HepG2 (cell line): ENCODE data around the gene SLC36A2. TPM values are rescaled to one million over a fixed set of nuclear protein-coding genes. Genes with fewer than 3 reads are reported as not detected.

Experiments
- ATAC-seq: fragments of 200-7000 bp; cut with Tn5 transposase; 3 replicates; pipeline ENCODE4 v1.9.1; 2020; ENCODE audit warnings: mild to moderate bottlenecking, moderate library complexity
- BruUV-seq: library from RNA; stranded (reverse); fragments of 400-500 nt; replicated peaks from 2 replicates; lab custom pipeline; 2021; lab: Mats Ljungman, UMichigan
- CTCF ChIA-PET: fragments of 300-600 bp; formaldehyde crosslinking; extraction: SDS; loops from one replicate; lab custom pipeline; 2021; ENCODE audit warnings: low total read pairs, inconsistent platforms, low intra/inter-chr PET ratio; lab: Yijun Ruan, JAX
- POLR2A ChIA-PET: fragments of 350-600 bp; sonication (Branson Sonifier 250); formaldehyde crosslinking; loops from one replicate; lab custom pipeline; 2020; ENCODE audit warnings: antibody characterized with exemption, inconsistent platforms; lab: Yijun Ruan, JAX
- DNase-seq: peaks from one replicate; pipeline ENCODE4 v3.0.0-alpha.2; 2015; ENCODE audit warnings: low spot score
- FAIRE-seq: peaks from 3 replicates; lab custom pipeline; 2011; peaks lifted over from hg19 to GRCh38; lab: Jason Lieb, UNC
- H2AFZ ChIP-seq: one replicate; pipeline ENCODE4 v1.6.1; 2011; ENCODE audit warnings: low read length, inconsistent platforms
- H3K27ac ChIP-seq: fragments of 300-600 bp; 3 replicates; pipeline ENCODE4 v1.8.0; 2011; ENCODE audit warnings: mixed run types, mild to moderate bottlenecking, mixed read lengths, low read length, inconsistent platforms; ENCODE audit not compliant: insufficient read depth; ENCODE audit errors: extremely low read length
- H3K27me3 ChIP-seq, 2 experiments: fragments of 200-600 bp in 1 of 2; 2 replicates in 1 of 2; 3 replicates in 1 of 2; pipeline versions ENCODE4 v1.6.0 to v1.8.0; 2011; ENCODE audit warnings: low read length in 2 of 2, mild to moderate bottlenecking in 2 of 2, moderate library complexity in 2 of 2, inconsistent platforms in 1 of 2; ENCODE audit not compliant: insufficient read depth in 2 of 2, control insufficient read depth in 1 of 2
- H3K36me3 ChIP-seq, 2 experiments: fragments of 200-600 bp in 1 of 2; replicated peaks in 1 of 2; 2 replicates in 1 of 2; 3 replicates in 1 of 2; pipeline versions ENCODE4 v1.5.1 to v1.8.0; 2011; ENCODE audit warnings: low read length in 2 of 2, inconsistent platforms in 1 of 2; ENCODE audit not compliant: insufficient read depth in 2 of 2, control insufficient read depth in 1 of 2
- H3K4me1 ChIP-seq: 2 replicates; pipeline ENCODE4 v1.5.1; 2012; ENCODE audit warnings: low read length, inconsistent platforms; ENCODE audit not compliant: insufficient read depth
- H3K4me2 ChIP-seq: 2 replicates; pipeline ENCODE4 v1.6.0; 2011; ENCODE audit warnings: low read depth, low read length, inconsistent platforms
- H3K4me3 ChIP-seq, 3 experiments: fragments of 200-600 bp in 1 of 3; sonication (generic), shearing (Covaris generic) in 1 of 3; replicated peaks in 1 of 3; 2 replicates each; pipeline ENCODE4 v1.5.1; 2011 to 2016; ENCODE audit warnings: low read length in 3 of 3, inconsistent platforms in 2 of 3, low read depth in 2 of 3, mild to moderate bottlenecking in 2 of 3, control low read depth in 1 of 3, mixed read lengths in 1 of 3; ENCODE audit not compliant: insufficient read depth in 1 of 3
- H3K79me2 ChIP-seq: one replicate; pipeline ENCODE4 v1.6.1; 2011; ENCODE audit warnings: low read length, inconsistent platforms; ENCODE audit not compliant: insufficient read depth
- H3K9ac ChIP-seq: 2 replicates; pipeline ENCODE4 v1.6.0; 2011; ENCODE audit warnings: mild to moderate bottlenecking, low read depth, low read length, inconsistent platforms; ENCODE audit not compliant: insufficient read depth
- H3K9me3 ChIP-seq: 2 replicates; pipeline ENCODE4 v1.5.1; 2012; ENCODE audit warnings: mild to moderate bottlenecking, low read length
- H4K20me1 ChIP-seq: 2 replicates; pipeline ENCODE4 v1.6.0; 2011; ENCODE audit warnings: inconsistent platforms, mild to moderate bottlenecking, low read length, moderate library complexity; ENCODE audit not compliant: insufficient read depth
- BHLHE40 ChIP-seq: IDR thresholded peaks from 2 replicates; pipeline ENCODE4 v1.6.1; 2011; ENCODE audit warnings: low read length, improper control_type of control experiment
- CENPBD1 ChIP-seq: sonication (generic); formaldehyde crosslinking; IDR thresholded peaks from 2 replicates; pipeline ENCODE4 v1.8.0; 2022; ENCODE audit warnings: missing genetic modification reagents, low read depth, mild to moderate bottlenecking, borderline replicate concordance
- ELF3 ChIP-seq: IDR thresholded peaks from 2 replicates; pipeline ENCODE4 v1.6.1; 2016; ENCODE audit warnings: missing genetic modification reagents, missing compliant biosample characterization
- FOXO1 ChIP-seq: sonication (generic); formaldehyde crosslinking; IDR thresholded peaks from 2 replicates; pipeline ENCODE4 v1.4.0; 2020; ENCODE audit warnings: missing genetic modification reagents
- HNRNPLL ChIP-seq: fragments of 200-400 bp; formaldehyde crosslinking; IDR thresholded peaks from 2 replicates; pipeline ENCODE4 v1.6.1; 2017; ENCODE audit warnings: mild to moderate bottlenecking, low read depth, low read length; ENCODE audit not compliant: poor library complexity, severe bottlenecking
- PITX1 ChIP-seq: sonication (generic); formaldehyde crosslinking; IDR thresholded peaks from 2 replicates; pipeline ENCODE4 v1.5.1; 2020; ENCODE audit warnings: mild to moderate bottlenecking, missing genetic modification reagents
- SP1 ChIP-seq, 2 experiments: fragments of 450-650 bp in 1 of 2; sonication (generic) in 1 of 2; formaldehyde crosslinking in 1 of 2; IDR thresholded peaks; 2 replicates each; pipeline versions ENCODE4 v1.4.0 to v1.6.1; 2016 to 2020; ENCODE audit warnings: missing genetic modification reagents in 1 of 2
- SRSF1 ChIP-seq: fragments of 200-400 bp; formaldehyde crosslinking; optimal IDR thresholded peaks from 2 replicates; pipeline ENCODE3; 2017; ENCODE audit warnings: mild to moderate bottlenecking, low read depth, low read length, moderate library complexity
- TCF7L2 ChIP-seq: IDR thresholded peaks from 2 replicates; pipeline ENCODE4 v1.6.1; 2011; ENCODE audit warnings: mild to moderate bottlenecking, low read depth, low read length, moderate library complexity
- TFDP1 ChIP-seq: IDR thresholded peaks from 2 replicates; pipeline ENCODE4 v1.6.1; 2016; ENCODE audit warnings: missing compliant biosample characterization, missing genetic modification reagents, borderline replicate concordance
- TGIF2 ChIP-seq: IDR thresholded peaks from 2 replicates; pipeline ENCODE4 v1.6.1; 2016; ENCODE audit warnings: control low read depth, missing compliant biosample characterization
- ZFP82 ChIP-seq: sonication (generic); formaldehyde crosslinking; IDR thresholded peaks from 2 replicates; pipeline ENCODE4 v1.5.1; 2020; ENCODE audit warnings: mild to moderate bottlenecking, missing genetic modification reagents, borderline replicate concordance
- ZNF318 ChIP-seq: sonication (generic); formaldehyde crosslinking; IDR thresholded peaks from 2 replicates; pipeline ENCODE4 v1.4.0; 2020; ENCODE audit warnings: mild to moderate bottlenecking, missing genetic modification reagents
- ZNF337 ChIP-seq: sonication (generic); formaldehyde crosslinking; IDR thresholded peaks from 2 replicates; pipeline ENCODE4 v1.5.1; 2020; ENCODE audit warnings: missing genetic modification reagents, low read depth, mild to moderate bottlenecking, borderline replicate concordance
- ZNF841 ChIP-seq: sonication (generic); formaldehyde crosslinking; IDR thresholded peaks from 2 replicates; pipeline ENCODE4 v1.8.1; 2023; ENCODE audit warnings: missing genetic modification reagents, borderline replicate concordance
- WGBS: methylation state at CpG from one replicate; pipeline ENCODE4 v1.1.6; 2017; ENCODE audit warnings: low lambda C conversion rate; 5-methylcytosine and 5-hydroxymethylcytosine counted together
- in situ Hi-C: cut with HindIII; loops from 2 replicates; pipeline ENCODE4 v1.10.0; 2017; ENCODE audit warnings: low pct_unique_long_range_greater_than_20kb; ENCODE audit not compliant: extremely low pct_ligation_motif_present
- intact Hi-C: fragments of 100-400 bp; cut with micrococcal nuclease; formaldehyde crosslinking; loops from one replicate; pipeline ENCODE4 v1.10.0; 2022; ENCODE audit not compliant: unreplicated experiment
- polyA plus RNA-seq, 8 experiments: library from polyadenylated mRNA; depleted of rRNA in 3 of 8; stranded (reverse) in 7 of 8; unstranded in 1 of 8; fragments of >200 nt; fragmentation: Illumina TruSeq in 4 of 8; extraction: Trizol in 4 of 8; gene quantifications; 2 replicates each; pipeline versions ENCODE4 v1.2.1 to v1.2.3, GENCODE V29; 2011 to 2016; ENCODE audit warnings: low read depth in 4 of 8, missing spikeins in 1 of 8, mixed read lengths in 1 of 8; ENCODE audit not compliant: insufficient read depth in 1 of 8
- total RNA-seq, 5 experiments: library from RNA; depleted of rRNA; stranded (reverse); fragments of >200 nt; fragmentation: Illumina TruSeq; extraction: Trizol; gene quantifications; 2 replicates each; pipeline ENCODE4 v1.2.3, GENCODE V29; 2016; ENCODE audit warnings: low read depth in 1 of 5

Gene SLC36A2
- total and polyA plus RNA-seq, 2 of the 13 experiments (the other 11 are each of a cell fraction or from before 2014, with no cell fraction given), result 0.03 TPM; not detected in 1

- no peak for TF ChIP-seq ZNF318 (CRISPR knock-in tag)
Measured at GRCh38 chr5:151332857-151333256, 14.5 kb downstream of the SLC36A2 start (continued).

- ATAC-seq, result no peak
- Histone ChIP-seq H2AFZ (no peak overlapping the region), H3K27me3 (peaks cover 0 to 3% of the 10 kb centered on the region in 2 experiments; a peak in 1 of 5 replicates), H3K4me3 (no peak overlapping the region), H3K4me2 (no peak overlapping the region), H3K4me1 (no peaks in the 10 kb centered on the region), H3K9ac (no peak overlapping the region), H4K20me1 (no peaks in the 10 kb centered on the region), H3K36me3 (no peaks in the 10 kb centered on the region), H3K27ac (no peak overlapping the region), H3K9me3 (no peaks in the 10 kb centered on the region), H3K79me2 (no peaks in the 10 kb centered on the region)
- no peak for DNase-seq
- 41% methylated on average over 4 of the region's 4 CpGs for WGBS
- POLR2A ChIA-PET, result no interaction called here
- CTCF ChIA-PET, result no interaction called here
- intact Hi-C loops, result no loop called here
- no TSS peak for BruUV-seq
- no peak for FAIRE-seq
- in situ Hi-C loops, result no loop called here
- no peak for TF ChIP-seq TGIF2 (CRISPR knock-in tag)
- TF ChIP-seq TCF7L2, result no peak
- TF ChIP-seq FOXO1 (CRISPR knock-in tag), result no peak
- TF ChIP-seq ZNF337, result no peak
- no peak for TF ChIP-seq ELF3
- TF ChIP-seq SRSF1, result no peak
- TF ChIP-seq ZNF841 (CRISPR knock-in tag), result no peak
- TF ChIP-seq BHLHE40, result no peak
- no peak for TF ChIP-seq CENPBD1 (CRISPR knock-in tag)
- no peak for TF ChIP-seq TFDP1 (CRISPR knock-in tag)
- no peak for TF ChIP-seq HNRNPLL
- TF ChIP-seq ZFP82 (CRISPR knock-in tag), result no peak
- no peak for TF ChIP-seq SP1 (IDR thresholded peaks at IDR 0.05)
- no peak for TF ChIP-seq SP1 (CRISPR knock-in tag; IDR thresholded peaks at IDR 0.05)
- TF ChIP-seq PITX1 (CRISPR knock-in tag), result no peak
Measured at GRCh38 chr5:151328734-151329133, 18.6 kb downstream of the SLC36A2 start.
